Measurements from ENCODE around the gene PSMC3IP. TPM values are rescaled to one million over a fixed set of nuclear protein-coding genes. Genes with fewer than 3 reads are reported as not detected.

PSMC3IP gene
- total RNA-seq, 1 experiment from 2014 or later, result 31.9 TPM

GRCh38 chr17:42573095-42573494 lies 4.4 kb downstream of the PSMC3IP start:
- H3K4me3 ChIP-seq (ENCODE audit: low read depth, low read length, poor library complexity, severe bottlenecking), result no peak overlapping the region
- peaks cover 5% of the 10 kb centered on the region for H3K4me1 ChIP-seq (ENCODE audit: insufficient read depth, low read length, poor library complexity, severe bottlenecking)
- BruUV-seq (replicated peaks), result no TSS peak
- intact Hi-C loops (cut with micrococcal nuclease; ENCODE audit: unreplicated experiment), result no loop called here
- H3K36me3 ChIP-seq (ENCODE audit: insufficient read depth, low read length, poor library complexity, severe bottlenecking), result peaks cover 52% of the 10 kb centered on the region
- POLR2A ChIA-PET (ENCODE audit: low non-redundant PET), result no interaction called here
- TF ChIP-seq EZH2 (IDR thresholded peaks at IDR 0.05; ENCODE audit: borderline replicate concordance, low read depth, low read length, poor library complexity, severe bottlenecking), result no peak
- TF ChIP-seq CTCF (conservative IDR thresholded peaks at IDR 0.05; ENCODE audit: low read depth, low read length), result no peak
- H3K27ac ChIP-seq (ENCODE audit: low read depth, low read length, poor library complexity, severe bottlenecking), result no peak overlapping the region
- H3K27me3 ChIP-seq (replicated peaks; ENCODE audit: insufficient read depth, low read depth, low read length, poor library complexity), result no peaks in the 10 kb centered on the region
- DNase-seq (ENCODE audit: low spot score), result no peak
- CTCF ChIA-PET, result no interaction called here
- no peaks in the 10 kb centered on the region for H3K9me3 ChIP-seq (ENCODE audit: low read depth, low read length, poor library complexity, severe bottlenecking)

- no peaks in the 10 kb centered on the region for H3K9me3 ChIP-seq (ENCODE audit: low read depth, low read length, poor library complexity, severe bottlenecking)
- ChIA-PET POLR2A (ENCODE audit: low non-redundant PET) (no interaction called here), CTCF (no interaction called here)
- intact Hi-C loops (cut with micrococcal nuclease; ENCODE audit: unreplicated experiment), result no loop called here
- no peak for DNase-seq (ENCODE audit: low spot score)
- H3K4me1 ChIP-seq (ENCODE audit: insufficient read depth, low read length, poor library complexity, severe bottlenecking), result peaks cover 6% of the 10 kb centered on the region
- no peak overlapping the region for H3K4me3 ChIP-seq (ENCODE audit: low read depth, low read length, poor library complexity, severe bottlenecking)
- no TSS peak for BruUV-seq (replicated peaks)
- H3K27ac ChIP-seq (ENCODE audit: low read depth, low read length, poor library complexity, severe bottlenecking), result no peak overlapping the region
- TF ChIP-seq EZH2 (IDR thresholded peaks at IDR 0.05; ENCODE audit: borderline replicate concordance, low read depth, low read length, poor library complexity, severe bottlenecking) (no peak), CTCF (conservative IDR thresholded peaks at IDR 0.05; ENCODE audit: low read depth, low read length) (no peak)
- no peaks in the 10 kb centered on the region for H3K27me3 ChIP-seq (replicated peaks; ENCODE audit: insufficient read depth, low read depth, low read length, poor library complexity)
- peaks cover 52% of the 10 kb centered on the region for H3K36me3 ChIP-seq (ENCODE audit: insufficient read depth, low read length, poor library complexity, severe bottlenecking)
These were observed 5.9 kb downstream of the PSMC3IP start for GRCh38 chr17:42571435-42572225.

GRCh38 chr17:42568341-42569111 lies 9.0 kb downstream of the PSMC3IP start:
- ChIA-PET POLR2A (ENCODE audit: low non-redundant PET) (no interaction called here), CTCF (no interaction called here)
- Histone ChIP-seq H3K4me3 (ENCODE audit: low read depth, low read length, poor library complexity, severe bottlenecking) (no peak overlapping the region), H3K27ac (ENCODE audit: low read depth, low read length, poor library complexity, severe bottlenecking) (no peak overlapping the region), H3K4me1 (ENCODE audit: insufficient read depth, low read length, poor library complexity, severe bottlenecking) (peaks cover 14% of the 10 kb centered on the region), H3K36me3 (ENCODE audit: insufficient read depth, low read length, poor library complexity, severe bottlenecking) (peaks cover 57% of the 10 kb centered on the region), H3K27me3 (replicated peaks; ENCODE audit: insufficient read depth, low read depth, low read length, poor library complexity) (no peaks in the 10 kb centered on the region), H3K9me3 (ENCODE audit: low read depth, low read length, poor library complexity, severe bottlenecking) (no peaks in the 10 kb centered on the region)
- no peak for TF ChIP-seq CTCF (conservative IDR thresholded peaks at IDR 0.05; ENCODE audit: low read depth, low read length)
- no peak for TF ChIP-seq EZH2 (IDR thresholded peaks at IDR 0.05; ENCODE audit: borderline replicate concordance, low read depth, low read length, poor library complexity, severe bottlenecking)
- no peak for DNase-seq (ENCODE audit: low spot score)
- BruUV-seq (replicated peaks), result no TSS peak
- intact Hi-C loops (cut with micrococcal nuclease; ENCODE audit: unreplicated experiment), result no loop called here
